Stimulated activated CD4-positive, alpha-beta T cell treated with anti-CD3 and anti-CD28 coated beads, Interleukin-2, amount 100 ng/mL, for 48 hours (primary cell): ENCODE data around the gene COL5A1.

Experiments used
- DNase-seq, 2 donors: peaks; one replicate each; pipeline ENCODE4 v3.0.0-alpha.2; 2020

The COL5A1 gene

GRCh38 chr9:134885679-134886412 lies 244.2 kb downstream of the COL5A1 start:
- no peak for DNase-seq

- no peak for DNase-seq
These were observed 244.9 kb downstream of the COL5A1 start for GRCh38 chr9:134886413-134886913.

GRCh38 chr9:134887219-134887618 lies 245.6 kb downstream of the COL5A1 start:
- DNase-seq: no peak

GRCh38 chr9:134887686-134888602 lies 246.3 kb downstream of the COL5A1 start:
- no peak for DNase-seq

GRCh38 chr9:134888603-134889190 lies 247.1 kb downstream of the COL5A1 start:
- no peak for DNase-seq

- no peak for DNase-seq
These were observed 248.0 kb downstream of the COL5A1 start for GRCh38 chr9:134889386-134890154.

- DNase-seq: no peak
These were observed 248.5 kb downstream of the COL5A1 start for GRCh38 chr9:134890155-134890495.

GRCh38 chr9:134891053-134891452 lies 249.4 kb downstream of the COL5A1 start:
- no peak for DNase-seq

GRCh38 chr9:134891713-134892112 lies 250.1 kb downstream of the COL5A1 start:
- DNase-seq: no peak

- no peak for DNase-seq
These were observed 250.6 kb downstream of the COL5A1 start for GRCh38 chr9:134892221-134892620.

- no peak for DNase-seq
These were observed 251.3 kb downstream of the COL5A1 start for GRCh38 chr9:134892820-134893420.
